SH-SY5Y (cell line): ENCODE data around the gene VIT.

Experiments
- GATA2 ChIP-seq: IDR thresholded peaks from 2 replicates; pipeline ENCODE4 v1.6.1; 2011; ENCODE audit warnings: mild to moderate bottlenecking, low read depth, low read length
- GATA3 ChIP-seq: IDR thresholded peaks from 2 replicates; pipeline ENCODE4 v1.6.1; 2011; ENCODE audit warnings: low read depth, mild to moderate bottlenecking, low read length, moderate library complexity

DNA sequence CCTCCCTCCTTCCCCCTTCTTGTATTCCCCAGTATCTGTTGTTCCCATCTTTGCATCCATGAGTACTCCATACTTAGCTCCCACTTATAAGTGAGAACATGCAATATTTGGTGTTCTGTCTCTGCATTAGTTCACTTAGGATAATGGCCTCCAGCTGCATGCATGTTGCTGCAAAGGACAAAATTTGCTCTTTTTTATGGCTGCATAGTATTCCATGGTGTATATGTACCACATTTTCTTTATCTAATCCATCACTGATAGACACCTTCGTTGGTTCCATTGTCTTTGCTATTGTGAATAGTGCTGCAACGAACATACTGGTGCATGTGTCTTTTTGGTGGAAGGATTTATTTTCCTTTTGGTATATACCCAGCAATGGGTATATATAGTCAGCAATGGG lies 47.4 kb downstream of the VIT start:
- TF ChIP-seq GATA2 = no peak
- TF ChIP-seq GATA3 = no peak
